HepG2 (cell line): Measurements from ENCODE around the gene AGAP1. TPM values are rescaled to one million over a fixed set of nuclear protein-coding genes. Genes with fewer than 3 reads are reported as not detected.

Experiments
- ATAC-seq: fragments of 200-7000 bp; cut with Tn5 transposase; 3 replicates; pipeline ENCODE4 v1.9.1; 2020; ENCODE audit warnings: mild to moderate bottlenecking, moderate library complexity
- BruUV-seq: library from RNA; stranded (reverse); fragments of 400-500 nt; replicated peaks from 2 replicates; lab custom pipeline; 2021; lab: Mats Ljungman, UMichigan
- CTCF ChIA-PET: fragments of 300-600 bp; formaldehyde crosslinking; extraction: SDS; loops from one replicate; lab custom pipeline; 2021; ENCODE audit warnings: low total read pairs, inconsistent platforms, low intra/inter-chr PET ratio; lab: Yijun Ruan, JAX
- POLR2A ChIA-PET: fragments of 350-600 bp; sonication (Branson Sonifier 250); formaldehyde crosslinking; loops from one replicate; lab custom pipeline; 2020; ENCODE audit warnings: antibody characterized with exemption, inconsistent platforms; lab: Yijun Ruan, JAX
- DNase-seq: peaks from one replicate; pipeline ENCODE4 v3.0.0-alpha.2; 2015; ENCODE audit warnings: low spot score
- FAIRE-seq: peaks from 3 replicates; lab custom pipeline; 2011; peaks lifted over from hg19 to GRCh38; lab: Jason Lieb, UNC
- H2AFZ ChIP-seq: one replicate; pipeline ENCODE4 v1.6.1; 2011; ENCODE audit warnings: low read length, inconsistent platforms
- H3K27ac ChIP-seq: fragments of 300-600 bp; 3 replicates; pipeline ENCODE4 v1.8.0; 2011; ENCODE audit warnings: mixed run types, mild to moderate bottlenecking, mixed read lengths, low read length, inconsistent platforms; ENCODE audit not compliant: insufficient read depth; ENCODE audit errors: extremely low read length
- H3K27me3 ChIP-seq, 2 experiments: fragments of 200-600 bp in 1 of 2; 2 replicates in 1 of 2; 3 replicates in 1 of 2; pipeline versions ENCODE4 v1.6.0 to v1.8.0; 2011; ENCODE audit warnings: low read length in 2 of 2, mild to moderate bottlenecking in 2 of 2, moderate library complexity in 2 of 2, inconsistent platforms in 1 of 2; ENCODE audit not compliant: insufficient read depth in 2 of 2, control insufficient read depth in 1 of 2
- H3K36me3 ChIP-seq, 2 experiments: fragments of 200-600 bp in 1 of 2; replicated peaks in 1 of 2; 2 replicates in 1 of 2; 3 replicates in 1 of 2; pipeline versions ENCODE4 v1.5.1 to v1.8.0; 2011; ENCODE audit warnings: low read length in 2 of 2, inconsistent platforms in 1 of 2; ENCODE audit not compliant: insufficient read depth in 2 of 2, control insufficient read depth in 1 of 2
- H3K4me1 ChIP-seq: 2 replicates; pipeline ENCODE4 v1.5.1; 2012; ENCODE audit warnings: low read length, inconsistent platforms; ENCODE audit not compliant: insufficient read depth
- H3K4me2 ChIP-seq: 2 replicates; pipeline ENCODE4 v1.6.0; 2011; ENCODE audit warnings: low read depth, low read length, inconsistent platforms
- H3K4me3 ChIP-seq, 3 experiments: fragments of 200-600 bp in 1 of 3; sonication (generic), shearing (Covaris generic) in 1 of 3; replicated peaks in 1 of 3; 2 replicates each; pipeline ENCODE4 v1.5.1; 2011 to 2016; ENCODE audit warnings: low read length in 3 of 3, inconsistent platforms in 2 of 3, low read depth in 2 of 3, mild to moderate bottlenecking in 2 of 3, control low read depth in 1 of 3, mixed read lengths in 1 of 3; ENCODE audit not compliant: insufficient read depth in 1 of 3
- H3K79me2 ChIP-seq: one replicate; pipeline ENCODE4 v1.6.1; 2011; ENCODE audit warnings: low read length, inconsistent platforms; ENCODE audit not compliant: insufficient read depth
- H3K9ac ChIP-seq: 2 replicates; pipeline ENCODE4 v1.6.0; 2011; ENCODE audit warnings: mild to moderate bottlenecking, low read depth, low read length, inconsistent platforms; ENCODE audit not compliant: insufficient read depth
- H3K9me3 ChIP-seq: 2 replicates; pipeline ENCODE4 v1.5.1; 2012; ENCODE audit warnings: mild to moderate bottlenecking, low read length
- H4K20me1 ChIP-seq: 2 replicates; pipeline ENCODE4 v1.6.0; 2011; ENCODE audit warnings: inconsistent platforms, mild to moderate bottlenecking, low read length, moderate library complexity; ENCODE audit not compliant: insufficient read depth
- ADNP ChIP-seq: sonication (generic); formaldehyde crosslinking; IDR thresholded peaks from 2 replicates; pipeline ENCODE4 v1.4.0; 2020; ENCODE audit warnings: missing genetic modification reagents
- ARNT ChIP-seq: fragments of 450-650 bp; IDR thresholded peaks from 2 replicates; pipeline ENCODE4 v1.6.1; 2017
- CAMTA2 ChIP-seq: sonication (generic); formaldehyde crosslinking; IDR thresholded peaks from 2 replicates; pipeline ENCODE4 v1.4.0; 2020; ENCODE audit warnings: mild to moderate bottlenecking, missing genetic modification reagents, borderline replicate concordance
- DNMT1 ChIP-seq: sonication (generic); formaldehyde crosslinking; IDR thresholded peaks from 2 replicates; pipeline ENCODE4 v1.5.1; 2020; ENCODE audit warnings: mild to moderate bottlenecking, missing genetic modification reagents
- GLMP ChIP-seq: sonication (generic); formaldehyde crosslinking; IDR thresholded peaks from 2 replicates; pipeline ENCODE4 v1.9.0; 2021; ENCODE audit warnings: missing genetic modification reagents, mild to moderate bottlenecking, borderline replicate concordance
- HNRNPL ChIP-seq: fragments of 200-400 bp; formaldehyde crosslinking; IDR thresholded peaks from 2 replicates; pipeline ENCODE4 v1.6.1; 2017; ENCODE audit warnings: mild to moderate bottlenecking, low read depth, low read length
- MIER3 ChIP-seq: IDR thresholded peaks from 2 replicates; pipeline ENCODE4 v1.6.1; 2016; ENCODE audit warnings: missing compliant biosample characterization, borderline replicate concordance
- RBAK ChIP-seq: sonication (generic); formaldehyde crosslinking; IDR thresholded peaks from 2 replicates; pipeline ENCODE4 v1.5.1; 2020; ENCODE audit warnings: mild to moderate bottlenecking, missing genetic modification reagents
- SKI ChIP-seq: fragments of 450-650 bp; IDR thresholded peaks from one replicate; pipeline ENCODE4 v1.6.1; 2018; ENCODE audit warnings: mild to moderate bottlenecking; ENCODE audit not compliant: partially characterized antibody
- SP5 ChIP-seq: IDR thresholded peaks from 2 replicates; pipeline ENCODE4 v1.6.1; 2016; ENCODE audit warnings: low read depth, borderline replicate concordance
- TBL1XR1 ChIP-seq: fragments of 150-350 bp; IDR thresholded peaks from 2 replicates; pipeline ENCODE4 v1.6.1; 2014; ENCODE audit warnings: borderline replicate concordance, low read length; ENCODE audit not compliant: partially characterized antibody
- TOPORS ChIP-seq: sonication (generic); formaldehyde crosslinking; IDR thresholded peaks from 2 replicates; pipeline ENCODE4 v1.8.0; 2023; ENCODE audit warnings: mild to moderate bottlenecking, missing genetic modification reagents
- ZFP62 ChIP-seq: sonication (generic); formaldehyde crosslinking; IDR thresholded peaks from 2 replicates; pipeline ENCODE4 v1.4.0; 2020; ENCODE audit warnings: missing genetic modification reagents
- ZNF101 ChIP-seq: sonication (generic); formaldehyde crosslinking; IDR thresholded peaks from 2 replicates; pipeline ENCODE4 v1.4.0; 2020; ENCODE audit warnings: mild to moderate bottlenecking, low read depth, missing genetic modification reagents, borderline replicate concordance
- ZNF124 ChIP-seq: sonication (generic); formaldehyde crosslinking; IDR thresholded peaks from 2 replicates; pipeline ENCODE4 v1.4.0; 2020; ENCODE audit warnings: missing genetic modification reagents
- ZNF225 ChIP-seq: sonication (generic); formaldehyde crosslinking; IDR thresholded peaks from 2 replicates; pipeline ENCODE4 v1.4.0; 2020; ENCODE audit warnings: mild to moderate bottlenecking, missing genetic modification reagents
- ZNF354B ChIP-seq: sonication (generic); formaldehyde crosslinking; IDR thresholded peaks from 2 replicates; pipeline ENCODE4 v1.8.0; 2022; ENCODE audit warnings: mild to moderate bottlenecking, missing genetic modification reagents
- ZNF530 ChIP-seq: sonication (generic); formaldehyde crosslinking; IDR thresholded peaks from 2 replicates; pipeline ENCODE4 v1.5.0; 2020; ENCODE audit warnings: low read depth, mild to moderate bottlenecking, missing genetic modification reagents
- ZNF546 ChIP-seq: sonication (generic); formaldehyde crosslinking; conservative IDR thresholded peaks from 2 replicates; pipeline ENCODE4 v1.8.1; 2023; ENCODE audit warnings: mild to moderate bottlenecking, missing genetic modification reagents
- ZNF552 ChIP-seq: sonication (generic); formaldehyde crosslinking; IDR thresholded peaks from 2 replicates; pipeline ENCODE4 v1.9.0; 2022; ENCODE audit warnings: missing genetic modification reagents, mild to moderate bottlenecking, borderline replicate concordance
- ZNF556 ChIP-seq: sonication (generic); formaldehyde crosslinking; IDR thresholded peaks from 2 replicates; pipeline ENCODE4 v1.4.0; 2020; ENCODE audit warnings: mild to moderate bottlenecking, missing genetic modification reagents, borderline replicate concordance
- ZNF570 ChIP-seq: sonication (generic); formaldehyde crosslinking; IDR thresholded peaks from 2 replicates; pipeline ENCODE4 v1.4.0; 2020; ENCODE audit warnings: mild to moderate bottlenecking, missing genetic modification reagents, borderline replicate concordance
- ZNF784 ChIP-seq: sonication (generic); formaldehyde crosslinking; IDR thresholded peaks from 2 replicates; pipeline ENCODE4 v1.5.1; 2020; ENCODE audit warnings: missing genetic modification reagents, mild to moderate bottlenecking, borderline replicate concordance
- WGBS: methylation state at CpG from one replicate; pipeline ENCODE4 v1.1.6; 2017; ENCODE audit warnings: low lambda C conversion rate; 5-methylcytosine and 5-hydroxymethylcytosine counted together
- in situ Hi-C: cut with HindIII; loops from 2 replicates; pipeline ENCODE4 v1.10.0; 2017; ENCODE audit warnings: low pct_unique_long_range_greater_than_20kb; ENCODE audit not compliant: extremely low pct_ligation_motif_present
- intact Hi-C: fragments of 100-400 bp; cut with micrococcal nuclease; formaldehyde crosslinking; loops from one replicate; pipeline ENCODE4 v1.10.0; 2022; ENCODE audit not compliant: unreplicated experiment
- polyA plus RNA-seq, 8 experiments: library from polyadenylated mRNA; depleted of rRNA in 3 of 8; stranded (reverse) in 7 of 8; unstranded in 1 of 8; fragments of >200 nt; fragmentation: Illumina TruSeq in 4 of 8; extraction: Trizol in 4 of 8; gene quantifications; 2 replicates each; pipeline versions ENCODE4 v1.2.1 to v1.2.3, GENCODE V29; 2011 to 2016; ENCODE audit warnings: low read depth in 4 of 8, missing spikeins in 1 of 8, mixed read lengths in 1 of 8; ENCODE audit not compliant: insufficient read depth in 1 of 8
- total RNA-seq, 5 experiments: library from RNA; depleted of rRNA; stranded (reverse); fragments of >200 nt; fragmentation: Illumina TruSeq; extraction: Trizol; gene quantifications; 2 replicates each; pipeline ENCODE4 v1.2.3, GENCODE V29; 2016; ENCODE audit warnings: low read depth in 1 of 5
- TF ChIP-seq, protein P1 (sequence below): sonication (generic); formaldehyde crosslinking; IDR thresholded peaks from 2 replicates; pipeline ENCODE4 v1.4.0; 2020; ENCODE audit warnings: mild to moderate bottlenecking, missing genetic modification reagents

AGAP1 gene
- total and polyA plus RNA-seq, 2 of the 13 experiments (the other 11 are each of a cell fraction or from before 2014, with no cell fraction given) = 21.2 to 32.7 TPM

GRCh38 chr2:235541838-235542549, 48.2 kb downstream of the AGAP1 start:
- Histone ChIP-seq H3K9me3 (no peaks in the 10 kb centered on the region), H2AFZ (no peak overlapping the region), H3K4me2 (peak overlapping the region; percentile 74), H4K20me1 (peaks cover 10% of the 10 kb centered on the region), H3K27me3 (no peaks in the 10 kb centered on the region), H3K4me1 (peaks cover 94% of the 10 kb centered on the region), H3K9ac (peak overlapping the region; percentile 38), H3K79me2 (peaks cover 79% of the 10 kb centered on the region), H3K4me3 (peak overlapping the region; percentile 17 to 45 (median 29); a peak in 5 of 6 replicates), H3K27ac (peak overlapping the region; percentile 67), H3K36me3 (no peaks in the 10 kb centered on the region)
- ChIA-PET POLR2A (interaction anchor here (0.6 to 1.4 kb wide), 8 partner anchors 10 to 866 kb away, joined by 3 to 9 read pairs (median 4); no protein-coding TSS in a partner anchor), CTCF (no interaction called here)
- 3% methylated on average over 11 of the region's 11 CpGs for WGBS
- intact Hi-C loops (loop anchor here (2.0 to 5.0 kb wide), 4 partner anchors 27 to 47 kb away; partner anchors contain the start of gene AGAP1), in situ Hi-C loops (no loop called here)
- DNase-seq (peak; percentile 99), FAIRE-seq (peak; percentile 92), ATAC-seq (peak; percentile 88)
- BruUV-seq = no TSS peak
- TF ChIP-seq ZNF101 (no peak), TOPORS (CRISPR knock-in tag) (no peak; the same call in 1 of the 2 replicates), GLMP (no peak), SP5 (CRISPR knock-in tag) (peak; percentile 96), ADNP (CRISPR knock-in tag) (no peak; the same call in 1 of the 2 replicates), DNMT1 (CRISPR knock-in tag) (no peak), ZNF552 (CRISPR knock-in tag) (no peak; the same call in 1 of the 2 replicates), ZNF530 (CRISPR knock-in tag) (no peak), HNRNPL (no peak), SKI (peak; percentile 99), MIER3 (peak; percentile 58; the same call in 1 of the 2 replicates), RBAK (no peak), ZNF570 (CRISPR knock-in tag) (no peak), ZNF556 (CRISPR knock-in tag) (peak; percentile 91), ZFP62 (CRISPR knock-in tag) (no peak), ZNF784 (CRISPR knock-in tag) (no peak), ZNF225 (CRISPR knock-in tag) (0 out of 2 replicates have a peak, but pooled peaks have one; percentile 24), ARNT (no peak), ZNF546 (0 out of 2 replicates have a peak, but pooled peaks have one; percentile 48), ZNF124 (CRISPR knock-in tag) (peak; percentile 81), ZNF354B (CRISPR knock-in tag) (no peak), CAMTA2 (CRISPR knock-in tag) (no peak), TBL1XR1 (peak; percentile 98)
- TF ChIP-seq, protein P1, sequence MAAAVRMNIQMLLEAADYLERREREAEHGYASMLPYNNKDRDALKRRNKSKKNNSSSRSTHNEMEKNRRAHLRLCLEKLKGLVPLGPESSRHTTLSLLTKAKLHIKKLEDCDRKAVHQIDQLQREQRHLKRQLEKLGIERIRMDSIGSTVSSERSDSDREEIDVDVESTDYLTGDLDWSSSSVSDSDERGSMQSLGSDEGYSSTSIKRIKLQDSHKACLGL = no peak
